ENCODE data around the gene GSS.

The GSS gene

DNA sequence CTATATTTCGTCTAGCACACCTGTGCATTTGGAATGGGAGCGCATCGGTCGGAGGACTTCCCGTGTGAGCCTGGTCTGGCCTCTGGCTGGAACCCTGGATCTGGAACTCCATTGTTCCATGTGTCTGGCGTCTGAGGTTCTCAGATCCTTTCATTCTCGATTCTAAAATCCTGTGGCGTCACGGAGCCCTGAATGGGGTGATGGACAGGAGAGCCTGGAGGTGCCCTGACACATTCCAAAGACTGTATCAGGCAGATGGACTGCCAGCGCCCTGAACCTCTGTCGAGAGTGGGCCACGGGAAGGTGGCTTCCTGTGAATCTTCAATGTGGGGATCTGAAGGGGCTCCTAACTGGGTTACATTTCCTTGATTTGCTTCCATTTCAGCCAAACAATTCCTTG lies 20.7 kb upstream of the GSS start:
- no CpG with 5 or more reads among the region's 12 CpGs for WGBS (ENCODE audit: extremely low coverage, insufficient coverage, low lambda C conversion rate)

DNA sequence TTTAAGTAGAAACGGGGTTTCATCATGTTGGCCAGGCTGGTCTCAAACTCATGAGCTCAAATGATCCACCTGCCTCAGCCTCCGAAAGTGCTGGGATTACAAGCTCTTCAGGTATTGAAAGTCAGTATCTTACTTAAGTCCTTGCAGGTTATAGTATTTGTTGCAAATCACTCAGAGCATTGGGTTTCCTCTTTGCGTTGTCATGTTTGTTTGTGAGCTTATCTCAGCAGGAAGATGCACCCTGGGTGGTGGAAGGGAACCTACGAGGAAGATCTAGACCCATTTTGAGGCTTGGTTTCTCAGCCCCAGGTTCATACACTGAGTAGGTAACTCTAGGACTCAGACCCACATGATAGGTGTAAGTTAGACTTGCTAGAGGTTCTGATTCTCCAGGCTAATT lies 18.6 kb upstream of the GSS start:
- no peak overlapping the region for H3K4me2 ChIP-seq (ENCODE audit: low read length)
- no peak overlapping the region for H4K8ac ChIP-seq (ENCODE audit: low read depth, low read length)
- H3K36me3 ChIP-seq (ENCODE audit: control insufficient read depth, insufficient read depth, low read length) = no peaks in the 10 kb centered on the region
- no peak overlapping the region for H2AK5ac ChIP-seq (ENCODE audit: low read length)
- no peak overlapping the region for H3K4ac ChIP-seq (ENCODE audit: low read depth, low read length)
- no peak overlapping the region for H3K4me3 ChIP-seq (ENCODE audit: low read length)
- H3K9ac ChIP-seq (ENCODE audit: low read length) = no peak overlapping the region
- H4K5ac ChIP-seq (ENCODE audit: low read length) = no peak overlapping the region
- H3K4me1 ChIP-seq (ENCODE audit: control insufficient read depth, low read depth, low read length) = no peaks in the 10 kb centered on the region
- no peak overlapping the region for H3K27ac ChIP-seq (ENCODE audit: low read depth, low read length)
- no peak overlapping the region for H3K23ac ChIP-seq (ENCODE audit: low read length)
- no peak overlapping the region for H2BK5ac ChIP-seq (ENCODE audit: low read length)
- no peak for DNase-seq
- H3K27me3 ChIP-seq (ENCODE audit: insufficient read depth, low read length, poor library complexity) = no peaks in the 10 kb centered on the region
- no peak overlapping the region for H2BK120ac ChIP-seq (ENCODE audit: low read depth, low read length)
- WGBS (ENCODE audit: extremely low coverage, insufficient coverage, low lambda C conversion rate) = no CpG with 5 or more reads among the region's 4 CpGs
- H3K18ac ChIP-seq (ENCODE audit: low read length) = no peak overlapping the region
- H3K79me2 ChIP-seq (ENCODE audit: control insufficient read depth, insufficient read depth, low read length) = no peaks in the 10 kb centered on the region
- H2BK15ac ChIP-seq (replicated peaks; ENCODE audit: low read depth) = no peak overlapping the region
- H3K56ac ChIP-seq (ENCODE audit: low read length) = no peak overlapping the region
- no peaks in the 10 kb centered on the region for H3K79me1 ChIP-seq (ENCODE audit: low read length)

More for the DNA sequence above, 20.7 kb upstream of the GSS start:
- Histone ChIP-seq H3K4me1 (ENCODE audit: control insufficient read depth, low read depth, low read length) (no peaks in the 10 kb centered on the region), H3K27me3 (ENCODE audit: insufficient read depth, low read length, poor library complexity) (no peaks in the 10 kb centered on the region), H3K4me3 (ENCODE audit: low read length) (no peak overlapping the region), H3K4me2 (ENCODE audit: low read length) (no peak overlapping the region), H3K36me3 (ENCODE audit: control insufficient read depth, insufficient read depth, low read length) (no peaks in the 10 kb centered on the region), H2BK15ac (replicated peaks; ENCODE audit: low read depth) (no peak overlapping the region), H4K5ac (ENCODE audit: low read length) (no peak overlapping the region), H3K9ac (ENCODE audit: low read length) (no peak overlapping the region), H3K23ac (ENCODE audit: low read length) (no peak overlapping the region), H4K8ac (ENCODE audit: low read depth, low read length) (no peak overlapping the region), H2AK5ac (ENCODE audit: low read length) (no peak overlapping the region), H3K79me2 (ENCODE audit: control insufficient read depth, insufficient read depth, low read length) (no peaks in the 10 kb centered on the region), H3K18ac (ENCODE audit: low read length) (no peak overlapping the region), H3K4ac (ENCODE audit: low read depth, low read length) (no peak overlapping the region), H2BK5ac (ENCODE audit: low read length) (no peak overlapping the region), H3K27ac (ENCODE audit: low read depth, low read length) (no peak overlapping the region), H3K56ac (ENCODE audit: low read length) (no peak overlapping the region), H2BK120ac (ENCODE audit: low read depth, low read length) (no peak overlapping the region), H3K79me1 (ENCODE audit: low read length) (no peaks in the 10 kb centered on the region)
- no peak for DNase-seq

DNA sequence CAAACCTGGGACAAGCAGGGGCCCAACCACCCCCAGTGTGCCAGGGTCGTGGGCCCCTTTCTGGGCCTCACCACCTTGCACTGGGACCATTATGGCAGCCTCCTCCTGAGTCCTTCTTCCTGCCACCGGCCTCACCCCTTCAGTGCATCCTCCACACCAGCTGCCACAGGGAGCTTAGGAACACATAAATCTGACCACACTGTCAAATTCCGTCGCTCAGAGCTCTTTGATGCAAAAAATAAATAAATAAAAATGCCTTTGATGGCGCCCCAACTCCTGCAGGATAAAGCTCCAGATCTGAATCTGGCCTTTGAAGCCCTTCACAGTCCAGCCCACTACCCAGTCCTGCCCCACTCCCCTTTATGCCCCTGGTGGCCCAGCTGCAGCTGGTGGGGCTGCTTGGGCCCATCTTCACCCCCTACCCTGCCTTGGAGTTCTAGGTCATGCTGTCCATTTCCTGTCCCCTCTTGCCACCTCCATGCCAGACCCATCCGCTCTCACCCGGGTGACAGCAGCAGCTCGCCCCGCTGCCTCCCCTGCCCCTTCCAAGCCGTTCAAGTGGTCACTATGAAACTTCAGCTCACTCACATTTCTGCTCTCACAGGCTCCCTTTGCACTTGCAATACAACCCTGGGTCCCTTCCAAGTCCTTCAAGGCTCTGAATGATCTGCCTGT lies 16.1 kb upstream of the GSS start:
- Histone ChIP-seq H2BK120ac (ENCODE audit: low read depth, low read length) (no peak overlapping the region), H3K79me1 (ENCODE audit: low read length) (no peaks in the 10 kb centered on the region), H4K8ac (ENCODE audit: low read depth, low read length) (no peak overlapping the region), H3K56ac (ENCODE audit: low read length) (no peak overlapping the region), H3K23ac (ENCODE audit: low read length) (no peak overlapping the region), H3K27me3 (ENCODE audit: insufficient read depth, low read length, poor library complexity) (no peaks in the 10 kb centered on the region), H3K79me2 (ENCODE audit: control insufficient read depth, insufficient read depth, low read length) (no peaks in the 10 kb centered on the region), H2AK5ac (ENCODE audit: low read length) (no peak overlapping the region), H3K4ac (ENCODE audit: low read depth, low read length) (no peak overlapping the region), H4K5ac (ENCODE audit: low read length) (no peak overlapping the region), H3K27ac (ENCODE audit: low read depth, low read length) (no peak overlapping the region), H3K9ac (ENCODE audit: low read length) (no peak overlapping the region), H2BK15ac (replicated peaks; ENCODE audit: low read depth) (no peak overlapping the region), H3K4me3 (ENCODE audit: low read length) (no peak overlapping the region), H2BK5ac (ENCODE audit: low read length) (no peak overlapping the region), H3K36me3 (ENCODE audit: control insufficient read depth, insufficient read depth, low read length) (no peaks in the 10 kb centered on the region), H3K4me1 (ENCODE audit: control insufficient read depth, low read depth, low read length) (no peaks in the 10 kb centered on the region), H3K4me2 (ENCODE audit: low read length) (no peak overlapping the region), H3K18ac (ENCODE audit: low read length) (no peak overlapping the region)
- no CpG with 5 or more reads among the region's 10 CpGs for WGBS (ENCODE audit: extremely low coverage, insufficient coverage, low lambda C conversion rate)
- DNase-seq = no peak

DNA sequence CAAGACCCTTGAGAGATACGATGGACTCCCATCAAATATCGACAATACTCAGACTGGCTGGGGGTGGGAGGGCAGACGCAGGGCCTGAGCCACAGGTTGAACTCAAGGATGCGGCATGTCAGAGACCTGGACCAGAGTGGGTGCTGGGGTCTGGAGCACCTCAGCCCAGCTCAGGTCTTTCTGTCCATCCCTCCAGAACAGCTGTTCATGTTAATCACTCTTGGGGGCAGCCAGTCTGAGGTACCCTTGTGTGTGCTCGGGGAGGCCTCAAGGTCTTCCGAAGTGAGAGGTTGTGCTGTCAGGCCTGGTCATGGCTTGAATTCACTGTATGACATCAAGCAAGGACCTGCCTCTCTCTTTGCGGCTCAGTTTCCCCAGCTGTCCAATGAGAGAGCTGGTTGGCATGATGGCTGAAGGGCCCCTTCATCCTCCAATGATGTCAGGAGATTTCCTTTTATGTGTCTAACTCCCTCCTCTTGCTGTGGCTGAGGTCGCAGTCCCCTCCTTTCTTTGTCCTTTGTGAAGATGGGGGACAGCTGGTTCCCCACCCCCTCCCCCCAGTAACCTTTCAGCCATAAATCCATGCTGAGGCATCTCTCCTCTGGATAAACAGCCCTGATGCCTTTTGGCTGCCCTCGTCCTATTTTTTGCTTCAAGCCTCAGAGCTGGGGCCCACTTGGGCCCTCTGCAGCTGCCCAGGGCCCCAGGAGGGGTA lies 15.4 kb upstream of the GSS start:
- Histone ChIP-seq H3K79me2 (ENCODE audit: control insufficient read depth, insufficient read depth, low read length) (no peaks in the 10 kb centered on the region), H3K27ac (ENCODE audit: low read depth, low read length) (no peak overlapping the region), H3K56ac (ENCODE audit: low read length) (no peak overlapping the region), H3K4me2 (ENCODE audit: low read length) (no peak overlapping the region), H2AK5ac (ENCODE audit: low read length) (no peak overlapping the region), H3K9ac (ENCODE audit: low read length) (no peak overlapping the region), H3K4me1 (ENCODE audit: control insufficient read depth, low read depth, low read length) (no peaks in the 10 kb centered on the region), H3K23ac (ENCODE audit: low read length) (no peak overlapping the region), H3K79me1 (ENCODE audit: low read length) (no peaks in the 10 kb centered on the region), H3K36me3 (ENCODE audit: control insufficient read depth, insufficient read depth, low read length) (no peaks in the 10 kb centered on the region), H2BK5ac (ENCODE audit: low read length) (no peak overlapping the region), H3K18ac (ENCODE audit: low read length) (no peak overlapping the region), H3K27me3 (ENCODE audit: insufficient read depth, low read length, poor library complexity) (no peaks in the 10 kb centered on the region), H2BK15ac (replicated peaks; ENCODE audit: low read depth) (no peak overlapping the region), H2BK120ac (ENCODE audit: low read depth, low read length) (no peak overlapping the region), H4K5ac (ENCODE audit: low read length) (no peak overlapping the region), H4K8ac (ENCODE audit: low read depth, low read length) (no peak overlapping the region), H3K4me3 (ENCODE audit: low read length) (no peak overlapping the region), H3K4ac (ENCODE audit: low read depth, low read length) (no peak overlapping the region)
- WGBS (ENCODE audit: extremely low coverage, insufficient coverage, low lambda C conversion rate) = no CpG with 5 or more reads among the region's 9 CpGs
- DNase-seq = no peak

DNA sequence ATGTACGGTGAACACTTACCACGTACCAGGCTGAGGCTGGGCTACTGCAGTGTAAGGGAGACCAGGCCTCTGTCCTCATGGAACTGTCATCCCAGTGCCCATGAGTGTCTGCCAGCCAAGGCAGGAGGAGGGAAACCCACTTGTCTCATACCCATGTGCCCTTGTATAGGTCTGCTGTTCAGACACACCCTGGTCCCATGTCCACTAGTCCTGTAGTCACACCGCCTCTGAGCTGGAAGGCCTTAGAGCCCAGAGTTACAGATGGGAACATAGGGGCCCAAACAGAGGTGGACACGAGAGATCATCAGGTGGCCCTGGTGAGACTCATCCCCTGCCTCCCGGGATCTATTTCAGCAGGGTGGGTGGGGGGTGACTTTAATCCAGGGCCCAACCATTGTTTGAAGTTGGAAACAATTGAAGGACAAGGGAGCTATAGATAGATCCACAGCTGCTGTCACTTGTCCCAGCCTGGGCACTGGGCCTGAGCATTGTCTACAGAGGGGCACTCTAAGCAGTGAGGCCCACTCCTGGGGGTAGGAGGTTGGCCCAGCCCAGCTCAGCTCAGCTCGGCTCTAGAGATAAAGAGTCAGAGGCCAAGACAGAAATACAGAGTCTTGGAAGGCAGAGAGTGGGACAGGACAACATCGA lies 14.7 kb upstream of the GSS start:
- Histone ChIP-seq H4K8ac (ENCODE audit: low read depth, low read length) (no peak overlapping the region), H2BK120ac (ENCODE audit: low read depth, low read length) (no peak overlapping the region), H3K79me2 (ENCODE audit: control insufficient read depth, insufficient read depth, low read length) (no peaks in the 10 kb centered on the region), H3K4me3 (ENCODE audit: low read length) (no peak overlapping the region), H2BK15ac (replicated peaks; ENCODE audit: low read depth) (no peak overlapping the region), H3K79me1 (ENCODE audit: low read length) (no peaks in the 10 kb centered on the region), H3K9ac (ENCODE audit: low read length) (no peak overlapping the region), H2BK5ac (ENCODE audit: low read length) (no peak overlapping the region), H2AK5ac (ENCODE audit: low read length) (no peak overlapping the region), H4K5ac (ENCODE audit: low read length) (no peak overlapping the region), H3K4me1 (ENCODE audit: control insufficient read depth, low read depth, low read length) (no peaks in the 10 kb centered on the region), H3K36me3 (ENCODE audit: control insufficient read depth, insufficient read depth, low read length) (no peaks in the 10 kb centered on the region), H3K27me3 (ENCODE audit: insufficient read depth, low read length, poor library complexity) (no peaks in the 10 kb centered on the region), H3K23ac (ENCODE audit: low read length) (peak overlapping the region; percentile 34), H3K56ac (ENCODE audit: low read length) (no peak overlapping the region), H3K4ac (ENCODE audit: low read depth, low read length) (no peak overlapping the region), H3K27ac (ENCODE audit: low read depth, low read length) (no peak overlapping the region), H3K18ac (ENCODE audit: low read length) (no peak overlapping the region), H3K4me2 (ENCODE audit: low read length) (no peak overlapping the region)
- DNase-seq = no peak
- WGBS (ENCODE audit: extremely low coverage, insufficient coverage, low lambda C conversion rate) = no CpG with 5 or more reads among the region's 7 CpGs

Measured in mesendoderm (in vitro differentiated cells).